Mononuclear cell (primary cell): Measurements from ENCODE around the gene PGLYRP2. TPM values are rescaled to one million over a fixed set of nuclear protein-coding genes. Genes with fewer than 3 reads are reported as not detected.

Experiments used
- H3K27me3 ChIP-seq: 2 replicates; pipeline ENCODE4 v1.6.0; 2011; ENCODE audit warnings: low read length, control low read depth; ENCODE audit not compliant: insufficient read depth
- H3K4me1 ChIP-seq: 2 replicates; pipeline ENCODE4 v1.5.1; 2011; ENCODE audit warnings: mild to moderate bottlenecking, low read length, control low read depth; ENCODE audit not compliant: insufficient read depth
- H3K4me3 ChIP-seq: 2 replicates; pipeline ENCODE4 v1.5.1; 2011; ENCODE audit warnings: mild to moderate bottlenecking, low read length, moderate library complexity
- H3K9me3 ChIP-seq: 2 replicates; pipeline ENCODE4 v1.5.1; 2011; ENCODE audit warnings: low read depth, mild to moderate bottlenecking, control low read depth, low read length
- total RNA-seq: library from RNA; depleted of rRNA; stranded (reverse); fragments of >200 nt; gene quantifications from one replicate; pipeline ENCODE4 v1.2.3, GENCODE V29; 2012

The PGLYRP2 gene
- total RNA-seq, 1 donor: not detected

DNA sequence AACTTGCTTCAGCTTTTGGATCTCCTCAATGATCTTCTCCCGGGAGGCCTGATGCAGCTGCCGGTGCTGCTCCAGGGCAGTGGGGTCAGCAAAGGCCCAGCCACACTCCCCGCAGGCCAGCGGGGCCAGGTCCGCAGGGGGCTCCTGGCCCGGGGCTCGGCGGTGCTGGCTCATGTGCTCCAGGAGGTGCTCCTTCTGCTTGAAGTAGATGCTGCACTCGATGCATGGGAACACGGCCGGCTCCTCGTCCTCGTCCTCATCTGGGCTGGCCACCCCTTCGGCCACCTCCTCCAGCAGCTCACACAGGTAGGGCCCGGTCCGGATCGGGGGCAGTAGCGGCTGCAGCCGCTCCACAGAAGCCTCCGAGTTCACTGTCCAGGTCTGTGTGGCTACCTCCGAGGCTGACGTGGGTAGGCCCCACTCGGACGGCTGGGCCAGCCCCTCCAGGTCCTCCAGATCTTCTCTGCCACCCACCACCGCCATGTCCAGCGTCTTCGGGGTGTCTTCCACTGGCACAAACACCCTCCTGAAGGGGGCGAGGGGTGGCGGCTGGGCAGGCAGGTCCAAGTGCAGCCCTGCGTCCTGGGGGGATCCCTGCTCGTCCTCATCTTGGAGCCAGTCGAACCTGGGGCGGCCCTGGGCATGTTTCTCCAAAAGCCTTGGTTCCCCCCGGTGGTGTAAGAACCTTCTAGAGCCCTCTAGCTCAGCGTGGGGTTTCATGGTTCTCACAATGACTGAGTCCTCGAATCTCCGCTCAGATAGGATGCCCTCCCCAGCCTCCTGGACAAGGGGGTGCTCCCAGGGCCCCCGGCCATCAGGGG is 39.3 kb downstream of the PGLYRP2 start:
- no peaks in the 10 kb centered on the region for H3K4me1 ChIP-seq
- no peaks in the 10 kb centered on the region for H3K9me3 ChIP-seq
- H3K27me3 ChIP-seq: no peaks in the 10 kb centered on the region
- no peak overlapping the region for H3K4me3 ChIP-seq

DNA sequence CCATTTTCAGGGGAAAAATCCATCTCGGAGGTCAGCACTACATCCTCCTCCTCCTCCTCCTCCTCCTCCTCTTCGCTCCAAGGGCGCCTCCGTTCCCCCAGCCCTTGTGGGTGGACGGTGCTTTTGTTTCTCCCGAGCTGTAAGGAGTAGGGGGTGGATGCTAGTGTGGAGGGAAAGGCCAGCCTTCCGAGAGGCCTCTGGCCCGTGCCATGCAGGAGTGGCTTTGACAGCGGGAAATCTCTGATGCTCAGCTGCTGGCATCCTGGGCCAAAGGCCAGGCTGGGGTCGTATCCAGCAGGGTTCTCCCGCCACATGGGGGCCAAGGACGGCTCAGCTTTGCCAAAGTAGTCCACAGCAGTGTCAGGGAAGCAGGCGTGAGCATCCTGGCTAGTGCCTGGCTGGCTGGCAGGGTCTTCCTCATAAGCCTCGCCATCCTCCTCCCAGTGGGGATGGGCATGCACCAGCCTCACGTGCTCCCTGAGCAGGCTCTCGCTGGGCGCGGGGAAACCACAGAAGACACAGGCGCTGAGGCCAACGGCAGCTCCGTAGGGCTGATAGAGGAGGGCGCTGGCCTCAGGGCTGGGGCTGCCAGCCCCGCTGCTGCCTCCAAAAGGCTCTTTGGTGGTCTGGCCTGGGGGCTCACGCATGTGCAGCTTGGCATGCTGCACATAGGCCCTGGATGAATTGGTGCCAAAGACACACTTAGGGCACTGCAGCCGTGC is 40.1 kb downstream of the PGLYRP2 start:
- Histone ChIP-seq H3K4me1 (no peaks in the 10 kb centered on the region), H3K27me3 (no peaks in the 10 kb centered on the region), H3K4me3 (no peak overlapping the region), H3K9me3 (no peaks in the 10 kb centered on the region)

DNA sequence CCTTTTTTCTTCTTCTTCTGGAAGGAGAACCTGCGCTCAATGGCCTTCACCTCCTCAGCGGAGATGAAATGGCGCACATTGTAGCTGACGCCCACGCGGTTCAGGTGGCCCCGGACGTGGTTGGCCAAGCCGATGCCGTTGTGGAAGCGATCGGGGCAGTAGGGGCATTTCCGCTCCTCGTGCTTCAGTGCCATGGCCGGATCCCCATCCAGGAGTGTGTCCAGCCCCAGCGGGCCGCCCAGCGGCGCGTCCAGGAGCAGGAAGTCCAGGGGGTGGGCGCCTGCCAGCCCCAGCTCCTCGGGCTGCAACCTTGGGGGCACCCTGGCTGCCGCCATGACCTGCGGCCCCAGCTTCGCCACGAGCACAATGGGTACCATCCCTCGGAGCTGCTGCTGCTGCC is 40.7 kb downstream of the PGLYRP2 start:
- Histone ChIP-seq H3K4me3 (no peak overlapping the region), H3K27me3 (no peaks in the 10 kb centered on the region), H3K9me3 (no peaks in the 10 kb centered on the region), H3K4me1 (peaks cover under 1% of the 10 kb centered on the region)

DNA sequence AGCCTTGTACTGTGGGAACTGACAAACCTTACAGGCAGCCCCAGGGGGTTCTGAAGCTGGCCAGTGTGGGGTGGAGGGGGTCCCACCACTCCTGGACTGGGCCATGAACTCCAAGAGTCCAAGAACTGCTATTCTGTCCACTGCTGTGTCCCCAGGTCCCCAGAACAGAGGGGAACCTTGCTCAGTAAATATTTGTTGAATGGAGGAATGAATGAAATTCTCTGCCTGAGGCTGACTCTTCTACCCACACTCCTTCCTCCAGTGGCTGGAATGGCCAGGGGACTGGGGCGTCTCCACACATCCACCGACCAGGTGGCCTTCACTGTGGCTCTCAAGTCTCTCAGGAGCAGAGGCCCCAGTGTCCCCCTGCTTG is 41.2 kb downstream of the PGLYRP2 start:
- H3K9me3 ChIP-seq: no peaks in the 10 kb centered on the region
- no peaks in the 10 kb centered on the region for H3K27me3 ChIP-seq
- peaks cover 5% of the 10 kb centered on the region for H3K4me1 ChIP-seq
- no peak overlapping the region for H3K4me3 ChIP-seq

DNA sequence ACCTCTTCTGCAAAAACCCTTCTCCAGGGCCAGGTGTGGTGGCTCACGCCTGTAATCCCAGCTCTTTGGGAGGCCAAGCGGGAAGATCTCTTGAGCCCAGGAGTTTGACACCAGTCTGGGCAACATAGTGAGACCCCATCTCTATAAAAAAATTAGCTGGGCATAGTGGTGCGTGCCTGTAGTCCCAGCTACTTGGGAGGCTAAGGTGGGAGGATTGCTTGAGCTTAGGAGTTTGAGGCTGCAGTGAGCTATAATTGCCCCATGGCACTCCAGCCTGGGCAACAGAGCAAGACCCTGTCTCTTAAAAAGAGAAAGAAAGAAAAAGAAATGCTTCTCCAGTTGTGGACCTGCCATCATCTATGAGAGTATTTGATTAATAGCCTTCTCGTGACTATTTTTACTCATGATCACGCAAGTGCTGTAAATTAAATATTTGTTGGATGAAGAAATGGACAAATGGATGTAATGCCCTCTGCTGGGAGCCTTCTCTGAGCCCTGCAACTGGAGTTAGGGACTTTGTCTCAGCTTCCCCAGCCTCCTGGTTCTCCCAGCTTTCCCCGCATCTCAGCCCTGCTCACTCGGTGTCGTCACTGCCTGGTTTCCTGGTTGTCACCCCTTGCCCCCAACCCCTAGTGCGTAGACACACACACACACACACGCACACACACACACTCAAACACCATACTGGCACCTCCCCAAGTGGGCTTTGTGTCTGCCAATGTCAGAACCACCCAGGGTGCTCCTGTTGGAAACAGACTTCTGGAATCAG is 41.8 kb downstream of the PGLYRP2 start:
- H3K4me3 ChIP-seq: no peak overlapping the region
- H3K4me1 ChIP-seq: peaks cover 5% of the 10 kb centered on the region
- no peaks in the 10 kb centered on the region for H3K27me3 ChIP-seq
- no peaks in the 10 kb centered on the region for H3K9me3 ChIP-seq

DNA sequence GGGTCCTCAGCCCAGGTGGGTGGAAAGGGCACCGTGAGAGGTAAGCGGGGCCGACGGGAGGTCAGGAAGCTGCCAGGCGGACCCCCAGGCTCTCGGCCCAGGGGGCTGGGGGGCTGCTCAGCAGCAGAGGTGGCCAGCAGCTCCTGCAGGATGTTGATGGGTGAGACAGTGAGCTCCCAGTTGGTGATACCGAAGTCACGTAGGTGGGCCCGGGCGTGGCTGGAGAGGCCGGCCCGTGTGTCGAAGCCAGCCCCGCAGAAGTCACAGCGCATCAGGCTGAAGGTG is 42.5 kb downstream of the PGLYRP2 start:
- H3K27me3 ChIP-seq: no peaks in the 10 kb centered on the region

DNA sequence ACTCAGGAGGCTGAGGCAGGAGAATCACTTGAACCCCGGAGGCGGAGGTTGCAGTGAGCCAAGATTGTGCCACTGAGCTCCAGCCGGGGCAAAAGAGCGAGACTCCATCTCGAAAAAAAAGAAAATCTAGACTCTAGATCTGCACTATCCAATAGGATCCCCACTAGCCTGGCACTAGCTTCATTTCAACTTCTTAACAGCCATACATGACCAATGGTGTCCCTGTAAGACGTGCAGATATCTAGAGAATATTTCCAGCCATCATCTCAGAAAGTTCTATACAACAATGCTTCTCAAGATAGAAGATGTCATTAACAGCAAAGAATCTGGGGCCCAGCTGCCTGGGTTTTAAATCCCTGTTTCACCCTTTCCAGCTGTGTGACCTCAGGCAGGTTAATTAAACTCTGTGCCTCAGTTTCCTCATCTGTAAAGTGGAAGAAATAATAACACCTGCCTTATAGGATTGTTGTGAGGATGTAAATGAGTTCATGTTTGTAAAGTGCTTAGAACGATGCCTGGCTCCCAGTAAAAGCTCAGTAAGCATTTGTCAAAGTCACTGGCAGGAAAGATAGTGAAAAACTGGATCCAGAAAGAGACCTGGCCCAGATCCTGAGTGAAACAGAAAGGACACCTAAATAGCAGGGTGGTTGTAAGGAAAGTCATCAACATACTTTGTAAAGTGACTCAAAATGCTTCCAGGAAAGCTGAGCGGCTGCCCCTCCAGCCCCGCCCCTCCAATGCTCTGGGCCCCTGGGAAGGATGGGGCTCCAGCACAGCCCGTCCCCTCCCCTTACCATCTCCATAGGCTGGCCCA is 43.1 kb downstream of the PGLYRP2 start:
- Histone ChIP-seq H3K9me3 (no peaks in the 10 kb centered on the region), H3K4me3 (no peak overlapping the region), H3K4me1 (peaks cover 13% of the 10 kb centered on the region), H3K27me3 (no peaks in the 10 kb centered on the region)

More for the DNA sequence above, 42.5 kb downstream of the PGLYRP2 start:
- H3K4me1 ChIP-seq: peaks cover 7% of the 10 kb centered on the region
- no peak overlapping the region for H3K4me3 ChIP-seq
- H3K9me3 ChIP-seq: no peaks in the 10 kb centered on the region

DNA sequence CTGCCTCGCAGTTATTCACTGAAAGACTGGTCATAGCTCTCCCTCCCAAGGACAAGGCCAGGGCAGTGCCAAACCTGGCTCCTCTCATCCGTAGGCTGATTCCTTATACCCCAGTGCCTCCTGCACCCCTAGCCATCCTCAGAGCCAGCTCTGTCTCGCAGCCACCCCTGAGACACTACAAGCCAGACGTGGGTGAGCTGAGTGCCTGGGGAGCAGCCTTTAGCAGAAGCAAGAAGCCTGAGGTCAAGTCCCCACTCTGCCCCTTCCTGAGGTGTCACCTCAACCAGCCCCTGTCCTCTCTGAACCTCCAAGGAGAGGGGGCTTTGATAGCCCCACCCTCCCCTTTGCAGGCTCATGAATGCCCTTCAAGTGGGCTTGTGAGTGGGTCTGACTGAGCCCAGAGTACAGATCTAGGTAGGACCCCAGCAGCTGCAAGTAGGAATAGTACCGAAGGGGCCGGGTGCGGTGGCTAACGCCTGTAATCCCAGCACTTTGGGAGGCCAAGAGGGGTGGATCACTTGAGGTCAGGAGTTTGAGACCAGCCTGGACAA is 45.7 kb downstream of the PGLYRP2 start:
- Histone ChIP-seq H3K9me3 (no peaks in the 10 kb centered on the region), H3K4me3 (no peak overlapping the region), H3K4me1 (peaks cover 28% of the 10 kb centered on the region), H3K27me3 (no peaks in the 10 kb centered on the region)

DNA sequence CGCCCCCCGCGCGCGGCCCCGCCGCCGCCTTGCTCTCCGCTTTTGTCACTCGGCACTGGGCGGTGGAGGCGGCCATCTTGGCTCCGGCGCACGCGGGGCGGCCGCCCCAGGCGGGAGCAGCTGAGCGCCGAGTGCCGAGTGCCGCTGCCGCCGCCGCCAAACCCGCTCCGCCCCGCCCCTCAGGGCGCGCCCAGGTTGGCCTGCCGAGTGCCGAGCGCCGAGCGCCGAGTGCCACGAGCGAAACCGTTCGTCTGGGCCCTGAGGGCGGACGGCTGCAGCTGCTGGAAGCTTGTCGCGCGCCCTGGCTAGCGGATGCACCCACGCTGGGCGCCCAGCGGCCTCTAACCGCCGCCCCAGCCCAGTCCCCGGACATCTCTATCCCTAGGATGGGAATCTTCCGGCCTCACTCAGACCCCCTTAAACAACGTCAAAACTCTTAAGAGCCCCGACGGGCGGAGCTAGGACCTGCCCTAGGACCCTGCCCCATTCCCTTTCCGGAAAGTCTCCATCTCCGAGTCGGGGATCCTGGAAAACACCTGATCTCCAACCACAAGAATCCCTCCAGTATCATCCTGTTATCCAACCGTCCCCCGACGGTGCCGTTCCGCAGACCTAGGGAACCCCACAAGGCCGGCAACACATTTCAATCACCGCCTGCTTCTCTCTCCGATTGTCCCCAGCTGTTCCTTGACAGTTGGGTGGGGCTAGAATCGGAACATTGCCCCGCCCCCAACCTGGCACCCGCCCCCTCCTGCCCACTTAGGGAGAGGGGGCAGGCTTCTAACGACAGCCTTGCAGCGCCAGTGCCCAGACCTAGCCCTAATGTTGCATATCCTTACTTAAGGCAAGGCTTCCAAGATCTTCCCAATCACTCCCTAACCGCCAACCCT is 46.4 kb downstream of the PGLYRP2 start:
- peak overlapping the region; percentile 76 for H3K4me3 ChIP-seq
- no peaks in the 10 kb centered on the region for H3K27me3 ChIP-seq
- peaks cover 28% of the 10 kb centered on the region for H3K4me1 ChIP-seq
- no peaks in the 10 kb centered on the region for H3K9me3 ChIP-seq

DNA sequence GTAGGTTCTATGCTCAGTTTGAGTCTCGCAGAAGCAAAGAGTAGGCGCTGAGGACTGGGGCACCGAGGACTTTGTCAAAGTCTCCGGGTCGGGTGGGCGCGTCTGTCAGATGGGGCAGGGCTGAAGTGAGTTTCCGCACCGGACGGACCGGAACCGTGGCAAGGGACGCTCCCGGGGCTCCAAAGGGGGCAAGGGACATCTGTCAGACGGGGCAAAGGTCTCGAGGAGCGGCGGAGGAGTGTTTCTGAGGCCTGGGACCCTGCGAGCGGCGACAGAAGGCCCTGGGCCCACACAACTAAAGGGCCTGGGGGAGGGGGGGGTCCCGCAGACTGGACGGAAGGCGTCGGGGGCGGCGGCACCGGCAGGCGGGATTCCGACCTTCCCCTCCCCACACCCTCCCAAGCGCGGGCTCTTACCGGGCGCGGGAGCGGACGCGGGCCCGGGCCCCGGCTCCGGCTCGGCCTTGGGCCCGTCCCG is 47.2 kb downstream of the PGLYRP2 start:
- Histone ChIP-seq H3K9me3 (no peaks in the 10 kb centered on the region), H3K4me1 (peaks cover 28% of the 10 kb centered on the region), H3K27me3 (no peaks in the 10 kb centered on the region), H3K4me3 (peak overlapping the region; percentile 56)

DNA sequence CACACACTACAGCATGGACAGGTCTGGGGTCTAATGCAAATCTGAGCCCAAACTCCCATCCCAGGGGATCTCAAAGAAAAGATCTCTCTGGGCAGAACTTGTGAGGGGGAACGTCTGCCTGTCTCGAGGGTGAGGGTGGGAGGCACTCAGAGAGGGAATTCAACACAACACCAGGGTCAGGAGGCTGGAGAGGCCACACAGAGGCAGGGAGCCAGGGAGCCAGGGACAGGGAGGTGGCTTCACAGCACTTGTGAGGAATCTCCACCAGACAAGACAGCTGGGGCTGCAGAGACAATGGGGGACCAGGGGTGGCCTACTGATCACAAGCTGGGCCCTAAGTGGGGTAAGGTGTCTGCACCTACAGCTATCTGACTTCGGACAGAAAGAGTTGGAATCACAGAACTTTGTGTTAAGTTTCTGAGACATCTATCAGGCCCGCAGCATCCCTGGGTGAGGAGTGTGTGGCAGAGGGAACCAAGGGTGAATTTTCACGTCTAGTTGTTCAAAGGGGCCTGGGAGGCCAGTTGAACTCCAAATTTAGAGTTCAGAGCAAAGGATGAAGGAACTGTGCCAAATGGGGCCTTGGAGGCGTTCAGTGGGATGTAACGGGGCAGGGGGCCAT is 47.8 kb downstream of the PGLYRP2 start:
- peak overlapping the region; percentile 56 for H3K4me3 ChIP-seq

DNA sequence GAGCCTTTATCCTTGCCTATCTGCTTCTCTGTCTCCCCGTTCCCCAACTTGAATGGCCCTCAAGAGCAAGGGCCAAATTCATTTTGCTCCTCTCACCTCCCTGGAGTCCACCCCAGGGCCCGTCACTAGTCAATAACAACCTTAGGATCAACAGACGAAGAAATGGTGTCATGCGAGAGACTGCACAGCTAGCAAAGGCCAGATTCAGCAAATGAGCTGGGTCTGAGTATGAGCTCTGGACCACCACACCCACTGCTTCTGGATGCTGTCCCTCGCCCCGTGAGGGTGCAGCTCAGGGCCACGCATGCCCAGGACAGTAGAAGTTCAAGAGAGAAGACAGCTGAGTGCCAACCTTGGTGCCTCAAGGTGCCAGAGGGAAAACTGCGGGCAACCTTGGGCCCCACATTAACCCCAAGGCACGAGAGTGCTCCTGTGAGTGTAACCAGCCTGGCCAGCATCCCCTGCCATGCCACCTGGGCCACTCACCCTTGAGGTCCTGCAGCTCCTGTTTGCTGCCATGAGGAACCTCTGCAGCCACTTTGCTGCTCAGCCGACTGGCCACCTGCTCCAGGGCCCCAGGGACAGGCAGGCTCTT is 48.7 kb downstream of the PGLYRP2 start:
- Histone ChIP-seq H3K9me3 (no peaks in the 10 kb centered on the region), H3K27me3 (no peaks in the 10 kb centered on the region), H3K4me1 (peaks cover 28% of the 10 kb centered on the region), H3K4me3 (no peak overlapping the region)

More for the DNA sequence above, 47.8 kb downstream of the PGLYRP2 start:
- Histone ChIP-seq H3K27me3 (no peaks in the 10 kb centered on the region), H3K9me3 (no peaks in the 10 kb centered on the region), H3K4me1 (peaks cover 28% of the 10 kb centered on the region)
